ENCODE results near the gene ATF7IP2.

ATF7IP2 gene

DNA sequence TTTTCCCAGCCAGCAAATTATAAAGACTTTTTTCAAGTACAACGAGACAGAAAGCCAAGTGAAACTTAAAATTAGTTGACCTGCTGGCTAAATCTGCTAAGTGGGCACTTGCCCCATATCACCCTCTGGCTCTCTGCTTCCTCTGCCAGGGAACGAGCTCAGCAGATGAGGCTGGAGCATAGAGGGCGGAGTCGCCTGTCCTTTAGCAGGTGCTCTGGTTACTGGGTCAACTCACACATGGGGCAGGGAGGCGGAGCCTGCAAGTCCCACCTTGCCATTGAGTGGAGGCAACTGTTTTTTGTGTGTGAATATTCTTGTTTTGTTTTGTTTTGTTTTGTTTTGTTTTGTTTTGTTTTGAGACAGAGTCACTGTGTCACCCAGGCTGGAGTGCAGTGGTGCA is 132.0 kb downstream of the ATF7IP2 start:
- DNase-seq, result no peak

DNA sequence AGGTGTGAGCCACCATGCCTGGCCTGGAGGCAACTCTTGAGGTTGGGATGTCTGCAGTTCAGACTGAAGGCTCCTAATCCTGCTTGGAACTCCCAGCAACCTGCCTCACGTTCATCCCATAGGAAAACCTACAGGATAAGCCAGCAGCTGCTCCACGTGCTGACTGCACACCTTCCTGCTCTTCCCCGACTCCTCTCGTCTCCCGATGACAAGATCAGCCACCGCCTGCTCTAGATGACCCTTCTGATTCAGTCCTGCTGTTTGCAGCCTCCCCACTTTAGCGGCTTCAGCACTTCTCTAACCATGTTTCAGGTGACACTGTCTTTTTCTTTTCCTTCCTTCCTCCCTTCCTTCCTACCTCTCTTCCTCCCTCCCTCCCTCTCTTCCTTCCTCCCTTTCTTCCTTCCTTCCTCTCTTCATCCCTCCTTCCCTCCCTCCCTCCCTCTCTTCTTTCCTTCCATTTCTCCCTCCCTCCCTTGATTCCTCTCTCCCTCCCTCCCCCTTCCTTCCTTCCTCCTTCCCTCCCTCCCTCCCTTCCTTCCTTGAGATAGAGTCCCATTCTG is 132.7 kb downstream of the ATF7IP2 start:
- DNase-seq, result no peak

DNA sequence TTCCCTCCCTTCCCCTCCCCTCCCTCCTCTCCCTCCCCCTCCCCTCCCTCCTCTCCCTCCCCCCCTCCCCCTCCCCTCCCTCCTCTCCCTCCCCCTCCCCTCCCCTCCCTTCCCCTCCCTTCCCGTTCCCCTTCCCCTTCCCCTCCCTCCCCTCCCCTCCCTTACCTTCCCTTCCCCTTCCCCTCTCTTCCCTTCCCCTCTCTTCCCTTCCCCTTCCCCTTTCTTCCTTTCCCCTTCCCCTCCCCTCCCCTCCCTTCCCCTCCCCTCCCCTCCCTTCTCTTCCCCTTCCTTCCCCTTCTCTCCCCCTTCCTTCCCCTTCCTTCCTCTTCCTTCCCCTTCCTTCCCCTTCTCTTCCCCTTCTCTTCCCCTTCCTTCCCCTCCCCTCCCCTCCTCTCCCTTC is 133.4 kb downstream of the ATF7IP2 start:
- DNase-seq, result no peak

DNA sequence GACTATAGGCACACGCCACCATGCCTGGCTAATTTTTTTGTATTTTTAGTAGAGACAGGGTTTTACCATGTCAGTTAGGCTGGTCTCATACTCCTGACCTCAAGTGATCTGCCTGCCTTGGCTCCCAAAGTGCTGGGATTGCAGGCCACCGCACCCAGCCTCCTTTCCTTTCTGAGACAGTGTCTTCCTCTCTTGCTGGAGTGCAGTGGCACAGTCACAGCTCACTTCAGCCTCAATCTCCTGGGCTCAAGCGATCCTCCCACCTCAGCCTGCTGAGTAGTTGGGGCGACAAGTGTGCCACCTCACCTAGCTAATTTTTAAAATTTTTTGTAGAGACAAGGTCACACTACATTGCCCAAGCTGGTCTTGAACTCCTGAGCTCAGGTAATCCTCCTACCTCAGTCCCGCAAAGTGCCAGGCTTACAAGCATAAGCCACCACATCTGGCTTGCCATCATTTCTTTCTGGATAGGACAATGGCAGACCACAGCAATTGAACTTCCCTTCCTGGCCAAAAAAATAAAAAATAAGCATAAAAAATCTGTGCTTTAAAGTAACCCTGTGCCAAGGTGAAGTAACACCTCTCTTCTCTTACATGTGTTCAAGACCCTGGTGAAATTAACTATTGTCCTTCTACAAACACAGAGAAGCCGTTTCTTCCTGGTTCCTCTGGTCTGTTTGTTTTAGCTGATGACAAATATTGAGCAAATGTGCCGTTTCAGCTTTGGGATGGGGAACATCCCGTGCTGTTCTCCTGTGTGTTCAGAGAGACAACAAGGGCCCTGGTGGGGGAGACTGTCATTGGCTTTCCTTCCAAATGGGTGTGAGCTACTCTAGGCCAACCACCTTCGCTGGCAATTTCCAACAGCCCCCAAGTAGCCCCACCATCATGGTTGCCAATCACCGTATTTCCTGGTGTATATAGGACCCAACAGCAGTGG is 134.3 kb downstream of the ATF7IP2 start:
- no peak for DNase-seq

DNA sequence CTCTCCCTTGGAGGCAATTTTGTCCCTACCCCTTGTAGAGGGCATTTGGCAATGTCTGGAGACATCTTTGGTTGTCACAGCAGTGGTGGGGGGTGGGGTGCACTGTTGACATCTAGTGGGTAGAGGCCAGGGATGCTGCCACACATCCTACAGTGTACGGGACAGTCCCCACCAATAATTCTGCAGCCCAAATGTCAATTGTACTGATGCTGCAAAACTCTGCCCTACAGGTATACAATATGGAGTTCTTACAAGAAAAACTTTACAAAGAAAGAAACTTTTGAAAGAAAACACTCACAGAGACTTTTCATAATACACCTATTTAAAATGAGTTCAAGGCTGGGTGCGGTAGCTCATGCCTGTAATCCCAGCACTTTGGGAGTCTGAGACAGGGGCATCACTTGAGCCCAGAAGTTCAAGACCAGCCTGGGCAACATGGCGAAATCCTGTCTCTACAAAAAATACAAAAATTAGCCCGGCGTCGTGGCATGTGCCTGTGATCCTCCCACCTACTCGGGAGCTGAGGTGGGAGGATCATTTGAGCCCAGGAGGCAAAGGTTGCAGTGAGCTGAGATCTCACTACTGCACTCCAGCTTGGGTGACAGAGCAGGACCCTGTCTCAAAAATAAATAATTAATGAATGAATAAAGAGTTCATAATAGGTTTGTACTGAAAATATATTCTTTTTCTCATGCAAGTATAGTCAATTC is 135.2 kb downstream of the ATF7IP2 start:
- DNase-seq, result no peak

DNA sequence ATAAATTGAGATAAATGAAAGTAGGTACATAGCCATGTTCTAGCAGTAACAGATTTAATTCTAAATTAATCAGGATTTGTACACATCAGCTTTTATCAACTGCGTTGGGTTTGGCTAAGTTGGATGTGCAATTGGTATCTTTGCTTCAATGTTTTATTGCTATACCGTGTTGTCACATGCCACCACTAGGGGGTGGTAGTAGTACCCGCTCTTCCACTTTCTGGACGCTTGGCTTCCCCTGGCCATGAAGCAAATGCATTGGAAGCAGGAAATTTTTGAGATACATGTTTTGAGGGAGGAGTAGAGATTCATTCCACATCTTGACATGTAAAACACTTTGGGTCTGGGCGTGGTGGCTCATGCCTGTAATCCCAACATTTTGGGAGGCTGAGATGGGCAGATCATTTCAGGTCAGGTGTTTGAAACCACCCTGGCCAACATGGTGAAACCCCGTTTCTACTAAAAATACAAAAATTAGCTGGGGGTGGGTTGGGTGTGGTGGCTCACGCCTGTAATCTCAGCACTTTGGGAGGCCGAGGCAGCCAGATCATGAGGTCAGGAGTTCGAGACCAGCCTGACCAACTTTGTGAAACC is 135.9 kb downstream of the ATF7IP2 start:
- peak; percentile 63 for DNase-seq

DNA sequence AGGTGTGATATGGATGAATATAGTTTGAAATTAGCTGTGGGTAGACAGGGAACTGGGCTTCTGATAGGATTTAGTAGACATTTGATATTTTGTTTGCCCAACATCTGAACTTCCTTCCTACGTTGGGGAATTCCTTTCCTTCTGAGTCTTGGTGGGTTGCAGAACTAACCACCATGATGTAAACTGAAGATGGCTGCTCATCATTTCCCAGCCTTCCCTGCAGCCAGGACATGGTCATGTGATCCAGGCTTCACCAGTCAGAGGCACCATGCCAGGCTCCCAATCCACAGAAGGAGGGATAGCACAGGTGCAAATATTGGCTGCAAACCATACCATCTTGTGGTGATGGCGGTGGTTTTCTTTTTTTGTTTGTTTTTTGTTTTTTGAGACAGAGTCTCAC is 137.1 kb downstream of the ATF7IP2 start:
- DNase-seq, result no peak

DNA sequence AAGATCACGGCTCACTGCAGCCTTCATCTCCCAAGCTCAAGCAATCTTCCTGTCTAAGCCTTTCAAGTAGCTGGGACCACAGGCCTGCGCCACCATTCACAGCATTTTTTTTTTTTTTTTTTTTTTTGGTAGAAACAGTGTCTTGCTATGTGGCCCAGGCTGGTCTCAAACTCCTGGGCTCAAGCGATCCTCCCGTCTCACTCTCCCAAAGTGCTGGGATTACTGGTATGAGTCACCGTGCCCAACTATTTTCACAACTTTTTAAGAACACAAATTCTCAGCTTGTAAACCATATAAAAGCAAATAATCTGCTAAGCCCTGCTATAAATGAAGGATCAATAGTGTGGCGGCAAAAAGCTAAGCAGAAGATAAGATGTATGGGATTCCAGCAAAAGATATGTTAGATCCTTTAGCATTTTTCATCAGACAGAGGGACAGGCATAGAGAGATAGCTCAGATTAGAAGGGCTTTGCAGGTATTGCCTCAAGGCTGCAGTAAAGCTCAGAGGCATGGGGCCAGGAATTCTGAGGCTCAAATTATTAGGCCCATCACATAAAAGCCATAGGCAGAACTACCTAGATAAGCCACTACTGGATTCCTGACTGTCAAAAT is 139.5 kb downstream of the ATF7IP2 start:
- no peak for DNase-seq

DNA sequence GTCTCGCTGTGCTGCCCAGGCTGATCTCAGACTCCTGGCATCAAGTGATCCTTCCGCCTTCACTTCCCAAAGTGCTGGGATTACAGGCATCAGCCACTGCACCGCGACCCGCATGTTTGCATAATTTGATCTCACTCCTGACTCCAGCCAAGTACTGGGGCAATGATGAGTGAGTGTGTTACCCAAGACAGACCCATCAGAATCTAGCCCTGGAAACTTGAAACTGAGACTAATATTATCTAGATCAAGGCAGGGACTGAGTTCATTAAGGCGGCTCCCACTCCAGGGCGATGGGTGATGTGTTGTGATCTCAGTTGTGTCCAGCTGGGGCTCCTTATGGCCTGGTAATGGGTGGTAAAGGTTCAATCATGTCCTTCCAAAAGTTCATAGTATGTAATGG is 141.1 kb downstream of the ATF7IP2 start:
- no peak for DNase-seq

DNA sequence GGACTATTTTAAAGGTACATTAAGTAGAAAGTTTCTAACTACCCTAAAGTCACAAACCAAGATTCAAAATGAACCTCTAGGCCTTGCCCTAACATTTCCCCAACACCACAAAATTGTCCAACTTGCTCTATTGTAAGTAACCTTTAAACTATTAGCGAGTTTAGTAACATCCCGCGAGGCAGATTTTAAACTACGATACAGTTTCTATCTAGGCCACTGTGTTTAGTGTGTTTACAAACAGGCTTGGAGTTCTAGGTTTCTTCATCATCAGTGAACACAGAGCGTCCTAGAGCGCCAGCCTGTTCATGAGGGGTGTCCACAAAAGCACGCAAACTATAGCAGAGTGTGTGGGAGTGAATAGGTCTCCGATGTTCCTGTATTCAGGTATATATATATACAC is 142.8 kb downstream of the ATF7IP2 start:
- DNase-seq, result no peak

DNA sequence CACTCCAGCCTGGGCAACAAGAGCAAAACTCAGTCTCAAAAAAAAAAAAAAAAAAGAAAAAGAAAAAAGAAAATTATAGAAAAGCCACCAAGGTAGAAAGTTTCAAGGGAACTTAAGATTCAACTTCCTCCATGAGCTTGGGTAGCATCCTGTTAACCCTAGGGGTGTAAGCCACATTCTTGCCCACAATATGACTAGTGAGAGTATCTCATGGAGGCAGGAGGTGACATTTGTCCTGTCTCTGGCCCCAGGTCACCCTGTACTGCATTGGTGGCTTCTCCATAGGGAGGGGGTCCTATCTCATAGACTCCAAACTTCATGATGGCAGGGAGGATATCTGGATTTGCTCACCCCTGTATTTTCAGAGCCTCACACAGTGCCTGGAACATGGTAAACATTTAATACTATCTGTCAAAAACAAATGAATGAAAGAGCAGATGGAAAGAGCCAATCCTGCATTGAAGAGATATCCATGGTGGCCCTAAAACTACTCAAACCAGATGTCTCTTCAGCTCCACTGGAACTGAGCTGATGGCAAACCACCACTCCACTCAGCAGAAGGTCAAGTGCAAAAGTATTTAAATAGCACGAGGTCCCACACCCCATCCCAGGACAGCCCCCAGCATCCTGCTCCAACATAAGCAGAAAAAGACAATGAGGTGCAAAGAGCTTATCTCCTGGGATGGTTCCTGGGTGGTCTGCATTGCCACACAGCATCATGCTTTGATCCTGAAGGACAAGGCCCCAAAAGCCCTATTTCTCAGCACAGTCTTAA is 144.2 kb downstream of the ATF7IP2 start:
- DNase-seq, result no peak

DNA sequence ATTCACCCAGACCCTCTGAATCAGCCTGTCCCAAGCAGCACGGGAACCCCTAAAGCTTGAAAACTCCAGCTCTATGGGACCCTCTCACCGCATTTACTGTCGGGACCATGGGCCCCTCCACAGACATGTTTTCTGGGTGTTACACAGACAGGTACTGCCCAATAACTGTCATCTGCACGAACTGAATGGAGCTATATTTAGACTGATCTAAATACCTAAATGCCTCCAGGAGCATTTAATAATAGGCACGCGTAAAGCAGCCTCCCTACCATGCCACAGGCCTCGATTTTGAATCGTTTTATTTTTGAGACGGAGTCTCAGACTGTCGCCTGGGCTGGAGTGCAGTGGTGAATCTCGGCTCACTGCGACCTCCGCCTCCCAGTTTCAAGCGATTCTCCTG is 144.8 kb downstream of the ATF7IP2 start:
- DNase-seq, result no peak

DNA sequence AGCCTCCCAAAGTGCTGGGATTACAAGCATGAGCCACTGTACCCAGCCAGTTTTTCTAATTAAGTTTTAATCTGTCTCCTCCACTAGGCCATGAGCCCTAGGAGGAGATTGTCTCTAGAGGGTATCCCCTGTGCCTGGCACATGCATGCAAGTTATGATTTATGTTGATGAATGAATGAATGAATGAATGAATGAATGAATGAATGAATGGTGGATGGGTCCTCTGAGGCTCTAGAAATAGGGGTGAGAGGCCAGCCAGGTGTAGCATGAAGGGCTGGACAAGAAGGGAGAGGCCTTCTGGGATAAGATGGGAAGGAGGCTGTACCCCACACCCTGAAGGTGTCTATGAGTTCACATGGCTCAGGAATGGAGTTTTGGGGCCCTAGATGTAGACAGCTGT is 145.7 kb downstream of the ATF7IP2 start:
- DNase-seq, result no peak
